Measurements from ENCODE around the gene ULK4. TPM values are rescaled to one million over a fixed set of nuclear protein-coding genes. Genes with fewer than 3 reads are reported as not detected.

The ULK4 gene
- total RNA-seq, 1 experiment from 2014 or later: 6.3 TPM

DNA sequence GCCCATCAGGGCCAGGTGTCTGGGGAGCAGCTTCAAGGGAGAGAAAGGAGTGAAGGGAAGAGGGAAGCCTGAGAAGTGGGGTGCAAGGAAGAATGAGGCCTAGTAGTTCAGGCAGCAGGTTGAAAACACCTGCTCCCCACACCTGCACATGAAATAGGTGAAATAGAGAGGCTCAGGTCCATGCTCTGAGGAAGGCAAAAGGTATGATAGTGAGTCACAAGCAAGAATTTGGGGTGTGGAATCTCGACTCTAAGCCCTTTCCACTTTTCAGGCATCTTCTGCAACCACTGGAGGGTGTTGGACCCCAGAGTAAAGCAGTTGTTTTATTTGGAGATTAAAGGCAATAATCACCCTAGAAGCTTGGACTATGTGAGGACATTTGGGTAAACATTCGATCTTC, 605.1 kb downstream of the ULK4 start:
- Histone ChIP-seq H3K9me2 (ENCODE audit: insufficient read depth) (no peaks in the 10 kb centered on the region), H3K27ac (ENCODE audit: low read depth, low read length) (no peak overlapping the region), H2AFZ (ENCODE audit: low read depth, low read length, poor library complexity, severe bottlenecking) (no peak overlapping the region), H3K4me3 (replicated peaks in 1 of 2; ENCODE audit: low read depth in 1 of 2, low read length in 2 of 2) (no peak overlapping the region), H3K36me3 (ENCODE audit: control insufficient read depth in 1 of 2, insufficient read depth in 2 of 2, low read length in 2 of 2) (no peaks in the 10 kb centered on the region), H3K79me2 (ENCODE audit: insufficient read depth, low read length) (no peaks in the 10 kb centered on the region), H3K9ac (ENCODE audit: low read length) (no peak overlapping the region), H3K4me2 (ENCODE audit: low read length) (no peak overlapping the region), H3K4me1 (ENCODE audit: control insufficient read depth in 1 of 2, insufficient read depth in 2 of 2, low read length in 2 of 2) (peaks cover 0 to 3% of the 10 kb centered on the region in 2 experiments; a peak in 1 of 4 replicates), H3K9me3 (ENCODE audit: control insufficient read depth in 1 of 2, insufficient read depth in 1 of 2, low read depth in 1 of 2, low read length in 2 of 2) (no peaks in the 10 kb centered on the region), H3K27me3 (ENCODE audit: insufficient read depth, low read length) (no peaks in the 10 kb centered on the region), H4K20me1 (ENCODE audit: insufficient read depth) (no peaks in the 10 kb centered on the region)
- ChIA-PET CTCF (no interaction called here), RAD21 (ENCODE audit: low non-redundant PET in 1 of 2, low total read pairs in 2 of 2, uncharacterized antibody in 2 of 2, unreplicated experiment in 2 of 2) (no interaction called here), POLR2A (no interaction called here)
- intact Hi-C loops (cut with micrococcal nuclease): no loop called here
- DNase-seq (ENCODE audit: low read depth, low spot score): no peak
- TF ChIP-seq ELF1 (IDR thresholded peaks at IDR 0.05; ENCODE audit: borderline replicate concordance, low read depth) (no peak), JUND (IDR thresholded peaks at IDR 0.05) (no peak), TCF7L2 (IDR thresholded peaks at IDR 0.05; ENCODE audit: borderline replicate concordance, extremely low read depth, insufficient read depth, insufficient read length) (no peak), CTCF (IDR thresholded peaks at IDR 0.05 in 2 of 3, conservative IDR thresholded peaks at IDR 0.05 in 1 of 3; ENCODE audit: borderline replicate concordance in 1 of 3, insufficient read depth in 1 of 3, low read depth in 2 of 3, low read length in 2 of 3) (no peak), FOSL1 (IDR thresholded peaks at IDR 0.05; ENCODE audit: low read depth) (no peak)
- no peak for ATAC-seq
- BruUV-seq (replicated peaks): no TSS peak

- intact Hi-C loops (cut with micrococcal nuclease): no loop called here
- TF ChIP-seq EGR1 (IDR thresholded peaks at IDR 0.05; ENCODE audit: low read depth): no peak
- TF ChIP-seq ELF1 (IDR thresholded peaks at IDR 0.05; ENCODE audit: borderline replicate concordance, low read depth): no peak
- TF ChIP-seq ATF3 (IDR thresholded peaks at IDR 0.05): no peak
- TF ChIP-seq CTCF (IDR thresholded peaks at IDR 0.05 in 2 of 3, conservative IDR thresholded peaks at IDR 0.05 in 1 of 3; ENCODE audit: borderline replicate concordance in 1 of 3, insufficient read depth in 1 of 3, low read depth in 2 of 3, low read length in 2 of 3): no peak
- no peak for TF ChIP-seq ZNF274 (IDR thresholded peaks at IDR 0.05; ENCODE audit: low read depth, low read length)
- no peak for TF ChIP-seq CEBPB (IDR thresholded peaks at IDR 0.05; ENCODE audit: low read depth)
- TF ChIP-seq CBX3 (IDR thresholded peaks at IDR 0.05; ENCODE audit: low read depth): no peak
- TF ChIP-seq SRF (IDR thresholded peaks at IDR 0.05; ENCODE audit: low read depth): no peak
- TF ChIP-seq, protein P1, sequence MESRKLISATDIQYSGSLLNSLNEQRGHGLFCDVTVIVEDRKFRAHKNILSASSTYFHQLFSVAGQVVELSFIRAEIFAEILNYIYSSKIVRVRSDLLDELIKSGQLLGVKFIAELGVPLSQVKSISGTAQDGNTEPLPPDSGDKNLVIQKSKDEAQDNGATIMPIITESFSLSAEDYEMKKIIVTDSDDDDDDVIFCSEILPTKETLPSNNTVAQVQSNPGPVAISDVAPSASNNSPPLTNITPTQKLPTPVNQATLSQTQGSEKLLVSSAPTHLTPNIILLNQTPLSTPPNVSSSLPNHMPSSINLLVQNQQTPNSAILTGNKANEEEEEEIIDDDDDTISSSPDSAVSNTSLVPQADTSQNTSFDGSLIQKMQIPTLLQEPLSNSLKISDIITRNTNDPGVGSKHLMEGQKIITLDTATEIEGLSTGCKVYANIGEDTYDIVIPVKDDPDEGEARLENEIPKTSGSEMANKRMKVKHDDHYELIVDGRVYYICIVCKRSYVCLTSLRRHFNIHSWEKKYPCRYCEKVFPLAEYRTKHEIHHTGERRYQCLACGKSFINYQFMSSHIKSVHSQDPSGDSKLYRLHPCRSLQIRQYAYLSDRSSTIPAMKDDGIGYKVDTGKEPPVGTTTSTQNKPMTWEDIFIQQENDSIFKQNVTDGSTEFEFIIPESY (IDR thresholded peaks at IDR 0.05; ENCODE audit: extremely low read depth, insufficient replicate concordance, low read length): no peak
- no peak for TF ChIP-seq EZH2 (IDR thresholded peaks at IDR 0.05)
- TF ChIP-seq, protein P2, sequence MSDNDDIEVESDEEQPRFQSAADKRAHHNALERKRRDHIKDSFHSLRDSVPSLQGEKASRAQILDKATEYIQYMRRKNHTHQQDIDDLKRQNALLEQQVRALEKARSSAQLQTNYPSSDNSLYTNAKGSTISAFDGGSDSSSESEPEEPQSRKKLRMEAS (IDR thresholded peaks at IDR 0.05): no peak
- TF ChIP-seq FOSL1 (IDR thresholded peaks at IDR 0.05; ENCODE audit: low read depth): no peak
- TF ChIP-seq JUND (IDR thresholded peaks at IDR 0.05): no peak
These were observed 609.4 kb downstream of the ULK4 start for GRCh38 chr3:41352510-41352909.

More at GRCh38 chr3:41352510-41352909, 609.4 kb downstream of the ULK4 start:
- H3K4me3 ChIP-seq (replicated peaks in 1 of 2; ENCODE audit: low read depth in 1 of 2, low read length in 2 of 2): no peak overlapping the region
- H3K4me1 ChIP-seq (ENCODE audit: control insufficient read depth in 1 of 2, insufficient read depth in 2 of 2, low read length in 2 of 2): peaks cover 0 to 3% of the 10 kb centered on the region in 2 experiments; a peak in 1 of 4 replicates
- H3K9ac ChIP-seq (ENCODE audit: low read length): no peak overlapping the region
- H2AFZ ChIP-seq (ENCODE audit: low read depth, low read length, poor library complexity, severe bottlenecking): no peak overlapping the region
- ChIA-PET RAD21 (ENCODE audit: low non-redundant PET in 1 of 2, low total read pairs in 2 of 2, uncharacterized antibody in 2 of 2, unreplicated experiment in 2 of 2) (no interaction called here), CTCF (no interaction called here), POLR2A (no interaction called here)
- H3K9me2 ChIP-seq (ENCODE audit: insufficient read depth): no peaks in the 10 kb centered on the region
- no peaks in the 10 kb centered on the region for H4K20me1 ChIP-seq (ENCODE audit: insufficient read depth)
- H3K36me3 ChIP-seq (ENCODE audit: control insufficient read depth in 1 of 2, insufficient read depth in 2 of 2, low read length in 2 of 2): no peaks in the 10 kb centered on the region
- no peak overlapping the region for H3K27ac ChIP-seq (ENCODE audit: low read depth, low read length)
- H3K79me2 ChIP-seq (ENCODE audit: insufficient read depth, low read length): no peaks in the 10 kb centered on the region
- BruUV-seq (replicated peaks): no TSS peak
- no peaks in the 10 kb centered on the region for H3K27me3 ChIP-seq (ENCODE audit: insufficient read depth, low read length)
- no peaks in the 10 kb centered on the region for H3K9me3 ChIP-seq (ENCODE audit: control insufficient read depth in 1 of 2, insufficient read depth in 1 of 2, low read depth in 1 of 2, low read length in 2 of 2)
- no peak for DNase-seq (ENCODE audit: low read depth, low spot score)
- H3K4me2 ChIP-seq (ENCODE audit: low read length): no peak overlapping the region
- no peak for ATAC-seq
